GM21576 (cell line): ENCODE measurements around the gene USP21.

ENCODE experiments used
- ATAC-seq: cut with Tn5 transposase; IDR thresholded peaks from one replicate; pipeline ENCODE4 v1.9.1; 2021; ENCODE audit warnings: mild to moderate bottlenecking, moderate library complexity; ENCODE audit not compliant: unreplicated experiment

The USP21 gene

GRCh38 chr1:161209790-161210409 lies 50.6 kb downstream of the USP21 start:
- ATAC-seq, result peak; percentile 66

- no peak for ATAC-seq
Measured at GRCh38 chr1:161214369-161214768, 55.1 kb downstream of the USP21 start.

GRCh38 chr1:161215076-161215475 lies 55.8 kb downstream of the USP21 start, which contains the start of gene FCER1G:
TSS of gene FCER1G (plus strand) at chr1:161215295. CDS start at chr1:161215322, 27 bp downstream.
- ATAC-seq, result no peak
